HepG2 (cell line): ENCODE results near the gene CDC42EP1. TPM values are rescaled to one million over a fixed set of nuclear protein-coding genes. Genes with fewer than 3 reads are reported as not detected.

Experiments used
- ATF1 ChIP-seq: IDR thresholded peaks from 2 replicates; pipeline ENCODE4 v1.6.1; 2016; ENCODE audit warnings: mild to moderate bottlenecking, control low read depth
- CREB1 ChIP-seq, 2 experiments: fragments of 450-650 bp in 1 of 2; IDR thresholded peaks; 2 replicates each; pipeline ENCODE4 v1.6.1; 2016 to 2017; ENCODE audit warnings: control low read depth in 1 of 2, mild to moderate bottlenecking in 1 of 2, missing compliant biosample characterization in 1 of 2, missing genetic modification characterization in 1 of 2
- ETV6 ChIP-seq: sonication (generic); formaldehyde crosslinking; conservative IDR thresholded peaks from 2 replicates; pipeline ENCODE4 v1.4.0; 2020; ENCODE audit warnings: missing genetic modification reagents
- GFI1 ChIP-seq: sonication (generic); formaldehyde crosslinking; IDR thresholded peaks from 2 replicates; pipeline ENCODE4 v1.5.0; 2020; ENCODE audit warnings: missing genetic modification reagents, mild to moderate bottlenecking, borderline replicate concordance
- JUND ChIP-seq: sonication (generic); formaldehyde crosslinking; IDR thresholded peaks from 2 replicates; pipeline ENCODE4 v1.8.0; 2022; ENCODE audit warnings: mild to moderate bottlenecking, missing genetic modification reagents
- KLF6 ChIP-seq: IDR thresholded peaks from 2 replicates; pipeline ENCODE4 v1.8.0; 2016; ENCODE audit warnings: missing biosample characterization, missing genetic modification reagents
- MIXL1 ChIP-seq: IDR thresholded peaks from 2 replicates; pipeline ENCODE4 v1.6.1; 2016
- SSRP1 ChIP-seq: IDR thresholded peaks from 2 replicates; pipeline ENCODE4 v1.6.1; 2016; ENCODE audit warnings: control low read depth
- TCF7 ChIP-seq: sonication (generic); IDR thresholded peaks from 2 replicates; pipeline ENCODE4 v1.6.1; 2016; ENCODE audit warnings: antibody characterized with exemption, low read depth
- ZC3H4 ChIP-seq: sonication (generic); formaldehyde crosslinking; IDR thresholded peaks from 2 replicates; pipeline ENCODE4 v1.4.0; 2020; ENCODE audit warnings: missing genetic modification reagents, borderline replicate concordance
- ZEB1 ChIP-seq: IDR thresholded peaks from 2 replicates; pipeline ENCODE4 v1.6.1; 2012; ENCODE audit warnings: mild to moderate bottlenecking, low read depth, inconsistent platforms; ENCODE audit not compliant: insufficient replicate concordance
- ZNF317 ChIP-seq: sonication (generic); formaldehyde crosslinking; IDR thresholded peaks from 2 replicates; pipeline ENCODE4 v1.5.0; 2020; ENCODE audit warnings: mild to moderate bottlenecking, missing genetic modification reagents
- ZNF549 ChIP-seq: sonication (generic); formaldehyde crosslinking; IDR thresholded peaks from 2 replicates; pipeline ENCODE4 v1.5.0; 2020; ENCODE audit warnings: missing genetic modification reagents
- ZNF746 ChIP-seq: sonication (generic); formaldehyde crosslinking; IDR thresholded peaks from 2 replicates; pipeline ENCODE4 v1.8.0; 2022; ENCODE audit warnings: mild to moderate bottlenecking, missing genetic modification reagents
- ZNF780A ChIP-seq: sonication (generic); formaldehyde crosslinking; IDR thresholded peaks from 2 replicates; pipeline ENCODE4 v1.8.0; 2022; ENCODE audit warnings: mild to moderate bottlenecking, missing genetic modification reagents, moderate library complexity
- ZNF816 ChIP-seq: sonication (generic); formaldehyde crosslinking; IDR thresholded peaks from 2 replicates; pipeline ENCODE4 v1.8.0; 2022; ENCODE audit warnings: missing genetic modification reagents, mild to moderate bottlenecking, borderline replicate concordance
- ZNF83 ChIP-seq: sonication (generic); formaldehyde crosslinking; IDR thresholded peaks from 2 replicates; pipeline ENCODE4 v1.4.0; 2020; ENCODE audit warnings: missing genetic modification reagents, mild to moderate bottlenecking, borderline replicate concordance
- ZNF879 ChIP-seq: sonication (generic); formaldehyde crosslinking; IDR thresholded peaks from 2 replicates; pipeline ENCODE4 v1.8.1; 2023; ENCODE audit warnings: missing genetic modification reagents
- polyA plus RNA-seq, 8 experiments: library from polyadenylated mRNA; depleted of rRNA in 3 of 8; stranded (reverse) in 7 of 8; unstranded in 1 of 8; fragments of >200 nt; fragmentation: Illumina TruSeq in 4 of 8; extraction: Trizol in 4 of 8; gene quantifications; 2 replicates each; pipeline versions ENCODE4 v1.2.1 to v1.2.3, GENCODE V29; 2011 to 2016; ENCODE audit warnings: low read depth in 4 of 8, missing spikeins in 1 of 8, mixed read lengths in 1 of 8; ENCODE audit not compliant: insufficient read depth in 1 of 8
- total RNA-seq, 5 experiments: library from RNA; depleted of rRNA; stranded (reverse); fragments of >200 nt; fragmentation: Illumina TruSeq; extraction: Trizol; gene quantifications; 2 replicates each; pipeline ENCODE4 v1.2.3, GENCODE V29; 2016; ENCODE audit warnings: low read depth in 1 of 5
- TF ChIP-seq, protein P1 (sequence below): sonication (generic); formaldehyde crosslinking; IDR thresholded peaks from 2 replicates; pipeline ENCODE4 v1.4.0; 2020; ENCODE audit warnings: mild to moderate bottlenecking, missing genetic modification reagents
- TF ChIP-seq, protein P2 (sequence below): sonication (generic); formaldehyde crosslinking; conservative IDR thresholded peaks from 2 replicates; pipeline ENCODE4 v1.5.0; 2020; ENCODE audit warnings: missing genetic modification reagents
- TF ChIP-seq, protein P3 (sequence below): sonication (generic); formaldehyde crosslinking; IDR thresholded peaks from 2 replicates; pipeline ENCODE4 v1.8.1; 2023; ENCODE audit warnings: mild to moderate bottlenecking, moderate library complexity, missing genetic modification reagents
- TF ChIP-seq, protein P4 (sequence below): sonication (generic); formaldehyde crosslinking; IDR thresholded peaks from 2 replicates; pipeline ENCODE4 v1.4.0; 2020; ENCODE audit warnings: mild to moderate bottlenecking, low read depth, missing genetic modification reagents
- TF ChIP-seq, protein P5 (sequence below): IDR thresholded peaks from 2 replicates; pipeline ENCODE4 v1.6.1; 2016; ENCODE audit warnings: missing biosample characterization, missing genetic modification reagents, low read depth

CDC42EP1 gene
- total and polyA plus RNA-seq, 2 of the 13 experiments (the other 11 are each of a cell fraction or from before 2014, with no cell fraction given) = 17.1 to 29.5 TPM

DNA sequence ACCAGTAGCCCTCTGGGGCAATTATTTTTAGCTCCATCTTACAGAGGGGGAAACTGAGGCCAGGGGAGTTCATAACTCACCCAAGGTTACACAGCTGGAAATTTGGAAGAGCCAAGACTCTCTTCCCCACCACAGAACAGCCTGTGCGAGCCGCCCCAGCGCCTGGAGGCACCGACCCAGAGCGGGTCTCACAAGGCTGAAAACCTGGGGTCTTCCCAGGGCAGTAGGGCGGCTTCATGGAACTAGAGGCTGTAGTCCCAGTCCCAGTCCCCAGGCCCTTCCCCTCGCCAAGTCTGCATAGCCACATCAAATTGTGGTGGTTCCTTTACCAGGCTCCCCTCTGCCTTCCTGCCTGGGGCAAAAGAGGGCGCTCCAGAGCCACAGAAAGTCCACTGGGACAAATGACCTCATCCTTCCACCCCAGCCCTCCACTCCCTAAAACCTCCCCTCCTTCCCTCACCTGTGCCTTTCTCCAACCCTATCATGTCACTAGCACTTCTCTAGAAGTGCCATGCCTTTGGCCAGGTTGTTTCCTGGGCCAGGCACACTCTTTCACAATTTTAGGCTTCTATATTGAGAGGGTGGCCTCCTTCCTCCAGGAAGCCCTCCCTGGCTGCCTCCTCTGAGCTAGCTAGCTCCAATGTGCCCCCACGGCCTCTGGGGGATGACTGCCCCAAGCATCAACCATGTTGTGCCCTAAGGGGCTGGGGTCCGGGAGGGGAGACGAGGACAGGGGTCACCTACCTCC, 15.2 kb upstream of the CDC42EP1 start (continued):
- TF ChIP-seq, protein P1, sequence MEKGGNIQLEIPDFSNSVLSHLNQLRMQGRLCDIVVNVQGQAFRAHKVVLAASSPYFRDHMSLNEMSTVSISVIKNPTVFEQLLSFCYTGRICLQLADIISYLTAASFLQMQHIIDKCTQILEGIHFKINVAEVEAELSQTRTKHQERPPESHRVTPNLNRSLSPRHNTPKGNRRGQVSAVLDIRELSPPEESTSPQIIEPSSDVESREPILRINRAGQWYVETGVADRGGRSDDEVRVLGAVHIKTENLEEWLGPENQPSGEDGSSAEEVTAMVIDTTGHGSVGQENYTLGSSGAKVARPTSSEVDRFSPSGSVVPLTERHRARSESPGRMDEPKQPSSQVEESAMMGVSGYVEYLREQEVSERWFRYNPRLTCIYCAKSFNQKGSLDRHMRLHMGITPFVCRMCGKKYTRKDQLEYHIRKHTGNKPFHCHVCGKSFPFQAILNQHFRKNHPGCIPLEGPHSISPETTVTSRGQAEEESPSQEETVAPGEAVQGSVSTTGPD (CRISPR knock-in tag) = peak; percentile 30; the same call in 1 of the 2 replicates
- TF ChIP-seq ZNF549 (CRISPR knock-in tag) (no peak), ATF1 (CRISPR knock-in tag) (no peak), ZC3H4 (CRISPR knock-in tag) (no peak), ZNF746 (CRISPR knock-in tag) (no peak), SSRP1 (CRISPR knock-in tag) (peak; percentile 97), KLF6 (CRISPR knock-in tag) (peak; percentile 20; the same call in 1 of the 2 replicates), GFI1 (CRISPR knock-in tag) (peak; percentile 4; the same call in 1 of the 2 replicates), TCF7 (no peak), ZNF317 (no peak; the same call in 1 of the 2 replicates), ETV6 (CRISPR knock-in tag) (no peak), ZNF816 (CRISPR knock-in tag) (no peak), MIXL1 (CRISPR knock-in tag) (no peak; the same call in 1 of the 2 replicates), ZNF83 (CRISPR knock-in tag) (no peak; the same call in 1 of the 2 replicates), JUND (CRISPR knock-in tag) (peak; percentile 85), ZNF780A (CRISPR knock-in tag) (no peak), CREB1 (IDR thresholded peaks at IDR 0.05) (no peak), CREB1 (CRISPR knock-in tag; IDR thresholded peaks at IDR 0.05) (no peak), ZEB1 (no peak), ZNF879 (CRISPR knock-in tag) (no peak)
- TF ChIP-seq, protein P2, sequence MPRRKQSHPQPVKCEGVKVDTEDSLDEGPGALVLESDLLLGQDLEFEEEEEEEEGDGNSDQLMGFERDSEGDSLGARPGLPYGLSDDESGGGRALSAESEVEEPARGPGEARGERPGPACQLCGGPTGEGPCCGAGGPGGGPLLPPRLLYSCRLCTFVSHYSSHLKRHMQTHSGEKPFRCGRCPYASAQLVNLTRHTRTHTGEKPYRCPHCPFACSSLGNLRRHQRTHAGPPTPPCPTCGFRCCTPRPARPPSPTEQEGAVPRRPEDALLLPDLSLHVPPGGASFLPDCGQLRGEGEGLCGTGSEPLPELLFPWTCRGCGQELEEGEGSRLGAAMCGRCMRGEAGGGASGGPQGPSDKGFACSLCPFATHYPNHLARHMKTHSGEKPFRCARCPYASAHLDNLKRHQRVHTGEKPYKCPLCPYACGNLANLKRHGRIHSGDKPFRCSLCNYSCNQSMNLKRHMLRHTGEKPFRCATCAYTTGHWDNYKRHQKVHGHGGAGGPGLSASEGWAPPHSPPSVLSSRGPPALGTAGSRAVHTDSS = no peak
- TF ChIP-seq, protein P3, sequence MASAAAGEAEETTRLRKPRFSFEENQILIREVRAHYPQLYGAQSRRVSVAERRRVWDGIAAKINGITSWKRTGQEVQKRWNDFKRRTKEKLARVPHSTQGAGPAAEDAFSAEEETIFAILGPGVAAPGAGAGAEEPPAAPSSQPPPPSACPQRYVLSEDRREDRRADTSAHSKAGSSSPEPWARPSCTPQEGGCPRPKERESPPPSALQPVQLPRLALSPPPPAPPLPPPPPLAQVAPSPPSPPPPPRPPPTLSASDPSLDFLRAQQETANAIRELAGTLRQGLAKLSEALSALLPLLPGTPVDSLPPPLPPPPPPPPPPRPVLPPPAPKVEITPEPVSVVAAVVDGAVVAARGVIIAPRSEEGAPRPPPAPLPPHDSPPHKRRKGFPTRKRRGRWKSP (CRISPR knock-in tag) = 0 out of 2 replicates have a peak, but pooled peaks have one; percentile 3
- TF ChIP-seq, protein P4, sequence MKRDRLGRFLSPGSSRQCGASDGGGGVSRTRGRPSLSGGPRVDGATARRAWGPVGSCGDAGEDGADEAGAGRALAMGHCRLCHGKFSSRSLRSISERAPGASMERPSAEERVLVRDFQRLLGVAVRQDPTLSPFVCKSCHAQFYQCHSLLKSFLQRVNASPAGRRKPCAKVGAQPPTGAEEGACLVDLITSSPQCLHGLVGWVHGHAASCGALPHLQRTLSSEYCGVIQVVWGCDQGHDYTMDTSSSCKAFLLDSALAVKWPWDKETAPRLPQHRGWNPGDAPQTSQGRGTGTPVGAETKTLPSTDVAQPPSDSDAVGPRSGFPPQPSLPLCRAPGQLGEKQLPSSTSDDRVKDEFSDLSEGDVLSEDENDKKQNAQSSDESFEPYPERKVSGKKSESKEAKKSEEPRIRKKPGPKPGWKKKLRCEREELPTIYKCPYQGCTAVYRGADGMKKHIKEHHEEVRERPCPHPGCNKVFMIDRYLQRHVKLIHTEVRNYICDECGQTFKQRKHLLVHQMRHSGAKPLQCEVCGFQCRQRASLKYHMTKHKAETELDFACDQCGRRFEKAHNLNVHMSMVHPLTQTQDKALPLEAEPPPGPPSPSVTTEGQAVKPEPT (CRISPR knock-in tag) = no peak
- TF ChIP-seq, protein P5, sequence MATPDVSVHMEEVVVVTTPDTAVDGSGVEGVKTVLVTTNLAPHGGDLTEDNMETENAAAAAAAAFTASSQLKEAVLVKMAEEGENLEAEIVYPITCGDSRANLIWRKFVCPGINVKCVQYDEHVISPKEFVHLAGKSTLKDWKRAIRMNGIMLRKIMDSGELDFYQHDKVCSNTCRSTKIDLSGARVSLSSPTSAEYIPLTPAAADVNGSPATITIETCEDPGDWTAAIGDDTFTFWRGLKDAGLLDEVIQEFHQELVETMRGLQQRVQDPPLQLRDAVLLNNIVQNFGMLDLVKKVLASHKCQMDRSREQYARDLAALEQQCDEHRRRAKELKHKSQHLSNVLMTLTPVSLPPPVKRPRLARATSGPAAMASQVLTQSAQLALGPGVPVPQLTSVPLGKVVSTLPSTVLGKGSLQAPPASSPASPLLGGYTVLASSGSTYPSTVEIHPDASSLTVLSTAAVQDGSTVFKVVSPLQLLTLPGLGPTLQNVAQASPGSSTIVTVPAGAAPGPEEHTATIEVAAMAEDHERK (CRISPR knock-in tag) = no peak
